Kidney epithelial cell (primary cell): Measurements from ENCODE around the gene KYAT1. TPM values are rescaled to one million over a fixed set of nuclear protein-coding genes. Genes with fewer than 3 reads are reported as not detected.
A peak's percentile ranks its signal among the peaks of the same experiment; 100 is the strongest.
"Not testable (repeated sequence)": the region's sequence is repeated elsewhere in the genome, so short reads cannot be mapped to it uniquely, and the experiment has no call there.

Experiments
- DNase-seq: peaks from one replicate; pipeline ENCODE4 v3.0.0-alpha.2; 2010; ENCODE audit warnings: low read depth
- H3K27me3 ChIP-seq: 2 replicates; pipeline ENCODE4 v1.6.0; 2011; ENCODE audit warnings: low read length; ENCODE audit not compliant: control insufficient read depth, insufficient read depth
- H3K36me3 ChIP-seq: 2 replicates; pipeline ENCODE4 v1.5.1; 2011; ENCODE audit warnings: low read length; ENCODE audit not compliant: control insufficient read depth, insufficient read depth
- H3K4me3 ChIP-seq: 2 replicates; pipeline ENCODE4 v1.5.1; 2011; ENCODE audit warnings: low read depth, mild to moderate bottlenecking, control low read depth, low read length
- total RNA-seq: library from RNA; depleted of rRNA; stranded (reverse); fragments of >200 nt; gene quantifications from 2 replicates; pipeline ENCODE4 v1.2.3, GENCODE V29; 2015
- TF ChIP-seq, protein P1 (sequence below): IDR thresholded peaks from 2 replicates; pipeline ENCODE4 v1.5.1; 2011; ENCODE audit warnings: mild to moderate bottlenecking, moderate library complexity, low read length, control low read depth, inconsistent platforms; ENCODE audit not compliant: insufficient read depth, poor library complexity, severe bottlenecking

KYAT1 gene
- total RNA-seq, 1 donor from 2014 or later, result 6.8 TPM

- DNase-seq, result no peak
- no peak overlapping the region for H3K4me3 ChIP-seq
- TF ChIP-seq, protein P1, sequence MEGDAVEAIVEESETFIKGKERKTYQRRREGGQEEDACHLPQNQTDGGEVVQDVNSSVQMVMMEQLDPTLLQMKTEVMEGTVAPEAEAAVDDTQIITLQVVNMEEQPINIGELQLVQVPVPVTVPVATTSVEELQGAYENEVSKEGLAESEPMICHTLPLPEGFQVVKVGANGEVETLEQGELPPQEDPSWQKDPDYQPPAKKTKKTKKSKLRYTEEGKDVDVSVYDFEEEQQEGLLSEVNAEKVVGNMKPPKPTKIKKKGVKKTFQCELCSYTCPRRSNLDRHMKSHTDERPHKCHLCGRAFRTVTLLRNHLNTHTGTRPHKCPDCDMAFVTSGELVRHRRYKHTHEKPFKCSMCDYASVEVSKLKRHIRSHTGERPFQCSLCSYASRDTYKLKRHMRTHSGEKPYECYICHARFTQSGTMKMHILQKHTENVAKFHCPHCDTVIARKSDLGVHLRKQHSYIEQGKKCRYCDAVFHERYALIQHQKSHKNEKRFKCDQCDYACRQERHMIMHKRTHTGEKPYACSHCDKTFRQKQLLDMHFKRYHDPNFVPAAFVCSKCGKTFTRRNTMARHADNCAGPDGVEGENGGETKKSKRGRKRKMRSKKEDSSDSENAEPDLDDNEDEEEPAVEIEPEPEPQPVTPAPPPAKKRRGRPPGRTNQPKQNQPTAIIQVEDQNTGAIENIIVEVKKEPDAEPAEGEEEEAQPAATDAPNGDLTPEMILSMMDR, result no peak
- H3K27me3 ChIP-seq, result no peaks in the 10 kb centered on the region
- no peaks in the 10 kb centered on the region for H3K36me3 ChIP-seq
Observed at GRCh38 chr9:128870128-128870940, 11.4 kb downstream of the KYAT1 start.

DNA sequence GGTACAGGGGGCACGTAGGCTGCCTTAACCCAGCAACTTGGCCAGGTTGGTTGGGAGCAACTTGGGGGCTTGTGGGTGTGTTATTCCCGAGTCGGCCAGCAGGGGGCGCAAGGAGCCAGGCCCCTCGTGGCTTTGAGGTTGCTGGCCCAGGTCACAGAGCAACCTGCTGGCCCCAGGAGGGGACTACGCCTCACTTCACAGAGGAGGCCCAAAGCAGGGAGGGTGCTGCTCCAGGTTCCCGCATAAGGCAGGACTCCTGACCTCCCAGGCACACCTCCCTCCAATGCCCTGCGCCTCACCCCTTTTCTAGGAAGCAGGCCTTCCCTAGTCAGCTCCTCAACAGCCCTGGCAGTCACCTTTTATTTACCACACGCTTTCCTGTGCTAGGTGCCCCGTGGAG lies 18.1 kb downstream of the KYAT1 start:
- Histone ChIP-seq H3K4me3 (no peak overlapping the region), H3K36me3 (no peaks in the 10 kb centered on the region), H3K27me3 (no peaks in the 10 kb centered on the region)
- no peak for DNase-seq
- TF ChIP-seq, protein P1, result peak; percentile 97

GRCh38 chr9:128862401-128862851 lies 19.3 kb downstream of the KYAT1 start:
- Histone ChIP-seq H3K36me3 (no peaks in the 10 kb centered on the region), H3K4me3 (no peak overlapping the region), H3K27me3 (no peaks in the 10 kb centered on the region)
- TF ChIP-seq, protein P1, result no peak
- no peak for DNase-seq

DNA sequence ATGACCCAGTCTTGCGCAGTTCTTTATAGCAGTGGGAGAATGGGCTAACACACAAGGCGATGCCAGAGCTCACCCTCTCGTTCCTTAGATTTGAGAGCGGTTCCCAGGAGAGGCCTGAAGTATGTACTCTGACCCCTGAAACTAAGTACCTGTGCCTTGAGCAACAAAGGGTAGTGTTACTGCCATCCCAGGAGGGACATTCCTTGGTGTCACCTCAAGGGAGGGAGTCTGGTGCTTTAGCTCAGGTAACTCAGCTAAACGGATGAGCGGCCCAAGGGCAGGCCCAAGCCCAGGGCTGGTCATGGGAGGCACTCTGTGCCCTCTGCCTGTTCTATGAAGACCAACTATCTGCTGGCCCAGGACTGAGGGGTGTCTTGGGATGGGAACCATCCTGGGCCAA lies 20.2 kb downstream of the KYAT1 start:
- no peaks in the 10 kb centered on the region for H3K27me3 ChIP-seq
- H3K36me3 ChIP-seq, result no peaks in the 10 kb centered on the region
- TF ChIP-seq, protein P1, result no peak
- H3K4me3 ChIP-seq, result no peak overlapping the region
- no peak for DNase-seq

DNA sequence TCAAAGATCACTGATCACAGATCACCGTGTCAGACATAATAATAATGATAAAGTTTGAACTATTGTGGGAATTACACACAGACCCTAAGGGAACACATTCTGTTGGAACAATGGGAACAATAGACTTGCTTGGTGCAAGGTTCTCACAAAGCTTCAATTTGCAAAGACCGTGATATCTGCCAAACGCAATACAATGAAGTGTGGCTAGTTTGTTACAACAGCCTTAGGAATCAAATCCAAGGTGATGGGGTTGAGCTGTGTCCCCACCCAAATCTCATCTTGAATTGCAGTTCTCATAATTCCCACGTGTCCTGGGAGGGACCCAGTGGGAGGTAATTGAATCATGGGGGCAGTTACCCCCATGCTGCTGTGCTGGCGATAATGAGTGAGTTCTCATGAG lies 20.8 kb downstream of the KYAT1 start:
- H3K4me3 ChIP-seq, result no peak overlapping the region
- H3K27me3 ChIP-seq, result no peaks in the 10 kb centered on the region
- no peak for DNase-seq
- no peaks in the 10 kb centered on the region for H3K36me3 ChIP-seq
- TF ChIP-seq, protein P1, result no peak

DNA sequence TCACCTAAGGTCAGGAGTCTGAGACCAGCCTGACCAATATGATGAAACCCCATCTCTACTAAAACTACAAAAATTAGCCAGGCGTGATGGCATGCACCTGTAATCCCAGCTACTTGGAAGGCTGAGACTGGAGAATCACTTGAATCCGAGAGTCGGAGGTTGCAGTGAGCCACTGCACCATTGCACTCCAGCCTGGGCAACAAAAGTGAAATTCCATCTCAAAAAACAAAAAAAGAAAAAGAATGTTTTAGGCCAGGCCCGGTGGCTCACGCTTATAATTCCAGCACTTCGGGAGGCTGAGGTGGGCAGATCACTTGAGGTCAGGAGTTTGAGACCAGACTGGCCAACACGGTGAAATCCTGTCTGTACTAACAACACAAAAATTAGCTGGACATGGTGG lies 23.3 kb downstream of the KYAT1 start:
- not testable (repeated sequence) for DNase-seq, H3K27me3 ChIP-seq, H3K36me3 ChIP-seq, H3K4me3 ChIP-seq

DNA sequence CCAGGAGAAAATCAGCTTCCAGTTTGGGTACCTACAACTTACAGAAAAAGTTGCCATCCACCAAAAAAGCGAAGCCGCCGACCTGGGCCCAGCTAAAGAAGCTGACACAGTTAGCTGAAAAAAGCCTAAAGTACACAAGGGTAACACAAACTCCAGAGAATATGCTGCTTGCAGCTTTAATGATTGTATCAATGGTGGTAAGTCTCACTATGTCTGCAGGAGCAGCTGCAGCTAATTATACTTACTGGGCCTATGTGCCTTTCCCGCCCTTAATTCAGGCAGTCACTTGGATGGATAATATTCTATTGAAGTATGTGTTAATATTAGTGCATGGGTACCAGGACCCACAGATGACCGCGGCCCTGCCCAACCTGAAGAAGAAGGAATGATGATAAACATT lies 27.3 kb downstream of the KYAT1 start:
- not testable (repeated sequence) for H3K27me3 ChIP-seq, H3K36me3 ChIP-seq, DNase-seq, H3K4me3 ChIP-seq

GRCh38 chr9:128852646-128853045 lies 29.1 kb downstream of the KYAT1 start:
- H3K36me3 ChIP-seq, H3K27me3 ChIP-seq, DNase-seq, H3K4me3 ChIP-seq: not testable (repeated sequence)
